Pancreas (tissue), 10 donors: ENCODE results near the gene PRDM5. TPM values are rescaled to one million over a fixed set of nuclear protein-coding genes. Genes with fewer than 3 reads are reported as not detected.

Experiments used
- ATAC-seq, 4 donors: fragments of 200-7000 bp; cut with Tn5 transposase; one replicate each; pipeline versions ENCODE4 v1.8.0 to v1.9.1; 2020; ENCODE audit warnings: mild to moderate bottlenecking in 4 of 4, moderate library complexity in 4 of 4
- DNase-seq, 6 donors: peaks; one replicate each; pipeline ENCODE4 v3.0.0-alpha.2; 2020
- FAIRE-seq: peaks from 2 replicates; lab custom pipeline; 2012; peaks lifted over from hg19 to GRCh38; lab: Jason Lieb, UNC
- H3K27ac ChIP-seq, 4 donors: fragments of 200-600 bp; sonication (generic); 1 replicate in 3 of 4; 2 replicates in 1 of 4; pipeline versions ENCODE4 v1.5.0 to v1.8.0; 2020
- H3K27me3 ChIP-seq, 4 donors: fragments of 200-600 bp; one replicate each; pipeline ENCODE4 v1.8.0; 2021
- H3K36me3 ChIP-seq, 3 donors: fragments of 200-600 bp; sonication (generic) in 1 of 3; one replicate each; pipeline versions ENCODE4 v1.5.0 to v1.8.0; 2020 to 2021
- H3K4me1 ChIP-seq, 3 donors: fragments of 200-600 bp; one replicate each; pipeline ENCODE4 v1.8.0; 2021
- H3K4me3 ChIP-seq, 4 donors: fragments of 200-600 bp; sonication (generic) in 2 of 4; one replicate each; pipeline versions ENCODE4 v1.5.0 to v1.8.0; 2020 to 2021
- H3K9me3 ChIP-seq, 4 donors: fragments of 200-600 bp; one replicate each; pipeline ENCODE4 v1.8.0; 2021
- CTCF ChIP-seq, 4 donors: fragments of 200-600 bp; sonication (generic) in 3 of 4; IDR thresholded peaks; one replicate each; pipeline versions ENCODE4 v1.5.0 to v1.8.0; 2021; ENCODE audit warnings: antibody characterized with exemption in 4 of 4
- WGBS, 2 donors: extraction: QIAGEN DNeasy Blood & Tissue Kit; methylation state at CpG; one replicate each; pipeline ENCODE4 v1.1.7; 2013; 5-methylcytosine and 5-hydroxymethylcytosine counted together
- intact Hi-C, 3 donors: fragments of 100-400 bp; cut with DNase I; formaldehyde crosslinking; loops; one replicate each; pipeline versions ENCODE4 v1.11.1 to v1.14.2; 2022
- polyA plus RNA-seq, 2 donors: library from polyadenylated mRNA; stranded (reverse); fragments of 200-250 nt; gene quantifications; one replicate each; pipeline ENCODE4 v1.2.3, GENCODE V29; 2013
- total RNA-seq, 6 donors: library from RNA; stranded (reverse); fragmentation: NEBNext Ultra II Directional in 4 of 6; extraction: Animal tissue kit (Norgen Biotek cat#: 25700) in 4 of 6; gene quantifications; one replicate each; pipeline versions ENCODE4 v1.2.1 to v1.2.4, GENCODE V29; 2021 to 2023
- donor health status: healthy with polysubstance abuse.
- donor health status: DM: no; HTN: no; CAD: no; lungs with moderate emphysema.
- donor health status: DM: no; HTN: no; CAD: no.
- donor health status: control.
- donor health status: control.
- donor health status: Bipolar disorder and iron deficiency.
- donor health status: DM: yes; HTN: yes; CAD: no.
- donor health status: DM: no; HTN: no; CAD: no.
- donor health status: DM: no; HTN: no; CAD: no.
- donor health status: DM: yes; HTN: yes; CAD: no.

PRDM5 gene
- total and polyA plus RNA-seq, 8 donors, result 2.7 to 13.2 (median 9.5) TPM

- Histone ChIP-seq H3K4me1 (no peaks in the 10 kb centered on the region), H3K27me3 (no peaks in the 10 kb centered on the region), H3K36me3 (no peaks in the 10 kb centered on the region), H3K27ac (no peak overlapping the region), H3K4me3 (no peak overlapping the region), H3K9me3 (no peaks in the 10 kb centered on the region)
- intact Hi-C loops, result no loop called here
- FAIRE-seq (no peak), DNase-seq (no peak), ATAC-seq (no peak)
- 95 to 97% methylated on average over 2 of the region's 2 CpGs for WGBS, 2 donors
- TF ChIP-seq CTCF (IDR thresholded peaks at IDR 0.05), result no peak
These were observed 236.7 kb downstream of the PRDM5 start for GRCh38 chr4:120685756-120686278.

- Histone ChIP-seq H3K27me3 (no peaks in the 10 kb centered on the region), H3K27ac (no peak overlapping the region), H3K4me3 (no peak overlapping the region), H3K4me1 (no peaks in the 10 kb centered on the region), H3K36me3 (no peaks in the 10 kb centered on the region), H3K9me3 (no peaks in the 10 kb centered on the region)
- intact Hi-C loops, result no loop called here
- no peak for TF ChIP-seq CTCF (IDR thresholded peaks at IDR 0.05)
- ATAC-seq (no peak), FAIRE-seq (no peak), DNase-seq (no peak)
- WGBS, 2 donors, result 44 to 46% methylated on average over 6 of the region's 6 CpGs
These were observed 238.5 kb downstream of the PRDM5 start for GRCh38 chr4:120683897-120684540.

- ATAC-seq (no peak), FAIRE-seq (no peak), DNase-seq (no peak)
- no peaks in the 10 kb centered on the region for H3K4me1 ChIP-seq
- H3K4me3 ChIP-seq, result no peak overlapping the region
- WGBS, 2 donors, result 88 to 97% methylated on average over 3 of the region's 3 CpGs
- no peaks in the 10 kb centered on the region for H3K27me3 ChIP-seq
- no peak overlapping the region for H3K27ac ChIP-seq
- no peaks in the 10 kb centered on the region for H3K9me3 ChIP-seq
- no peak for TF ChIP-seq CTCF (IDR thresholded peaks at IDR 0.05)
- no peaks in the 10 kb centered on the region for H3K36me3 ChIP-seq
- intact Hi-C loops, result no loop called here
These were observed 239.5 kb downstream of the PRDM5 start for GRCh38 chr4:120682981-120683380.

GRCh38 chr4:120680647-120681228, 241.8 kb downstream of the PRDM5 start:
- whole genome bisulfite sequencing, 2 donors, result 76 to 93% methylated on average over 3 of the region's 3 CpGs
- FAIRE-seq, result no peak
- DNase-seq, result no peak

More at GRCh38 chr4:120680647-120681228, 241.8 kb downstream of the PRDM5 start:
- Histone ChIP-seq H3K36me3 (no peaks in the 10 kb centered on the region), H3K27me3 (no peaks in the 10 kb centered on the region), H3K4me3 (no peak overlapping the region), H3K4me1 (no peaks in the 10 kb centered on the region), H3K27ac (no peak overlapping the region), H3K9me3 (no peaks in the 10 kb centered on the region)
- intact Hi-C loops, result no loop called here
- no peak for ATAC-seq
- TF ChIP-seq CTCF (IDR thresholded peaks at IDR 0.05), result no peak
